Activated T-helper 17 cell treated with anti-CD3 and anti-CD28 coated beads, Interleukin-2, amount 50 U/mL, for 72 hours (primary cell): ENCODE measurements around the gene ANO2. TPM values are rescaled to one million over a fixed set of nuclear protein-coding genes. Genes with fewer than 3 reads are reported as not detected.
"Not testable (repeated sequence)": the region's sequence is repeated elsewhere in the genome, so short reads cannot be mapped to it uniquely, and the experiment has no call there.

ENCODE experiments used
- ATAC-seq: fragments of 150-1000 bp; cut with Tn5 transposase; replicated peaks from 2 replicates; pipeline ENCODE4 v1.10.0; 2021; ENCODE audit warnings: mild to moderate bottlenecking, moderate library complexity
- H3K27ac Mint-ChIP-seq: one replicate; pipeline ENCODE4 v1.8.0; 2022; ENCODE audit warnings: mixed read lengths
- H3K27me3 Mint-ChIP-seq: one replicate; pipeline ENCODE4 v1.8.0; 2022; ENCODE audit warnings: mixed read lengths
- H3K36me3 Mint-ChIP-seq: one replicate; pipeline ENCODE4 v1.8.0; 2022; ENCODE audit warnings: low read depth, mild to moderate bottlenecking, mixed read lengths
- H3K4me1 Mint-ChIP-seq: one replicate; pipeline ENCODE4 v1.8.0; 2022; ENCODE audit warnings: mixed read lengths
- H3K4me3 Mint-ChIP-seq: one replicate; pipeline ENCODE4 v1.8.0; 2022; ENCODE audit warnings: mild to moderate bottlenecking, mixed read lengths
- H3K9me3 Mint-ChIP-seq: one replicate; pipeline ENCODE4 v1.8.0; 2022; ENCODE audit warnings: mixed read lengths
- total RNA-seq, 2 donors: library from RNA; stranded (reverse); gene quantifications; one replicate each; pipeline ENCODE4 v1.2.3, GENCODE V29; 2022

Gene ANO2
- total RNA-seq, 2 donors from 2014 or later: not detected

DNA sequence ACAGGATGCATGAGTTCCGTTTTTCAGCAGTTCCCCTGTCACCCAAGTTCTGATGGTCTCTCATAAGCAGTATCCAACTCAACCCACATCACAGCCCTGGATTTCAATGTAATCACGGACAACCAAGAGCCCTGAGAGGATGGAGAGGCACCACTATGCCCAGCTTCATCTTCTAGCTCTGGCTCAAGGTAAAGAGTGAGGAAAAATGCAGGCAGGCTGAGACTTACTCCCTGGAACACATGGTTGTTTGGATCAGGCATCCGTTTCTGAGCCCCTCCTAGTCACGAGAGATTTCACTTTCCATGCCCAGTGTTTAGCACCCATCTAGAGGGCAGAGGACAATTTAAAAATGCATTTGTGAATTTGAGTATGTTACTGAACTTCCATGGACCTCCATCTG is 45.0 kb downstream of the ANO2 start:
- no peak overlapping the region for H3K4me3 Mint-ChIP-seq
- H3K36me3 Mint-ChIP-seq: no peaks in the 10 kb centered on the region
- no peak for ATAC-seq
- H3K4me1 Mint-ChIP-seq: no peaks in the 10 kb centered on the region
- peaks cover 25% of the 10 kb centered on the region for H3K27me3 Mint-ChIP-seq
- no peaks in the 10 kb centered on the region for H3K9me3 Mint-ChIP-seq
- no peak overlapping the region for H3K27ac Mint-ChIP-seq

- Mint-ChIP-seq H3K27ac (no peak overlapping the region), H3K4me3 (no peak overlapping the region), H3K27me3 (peaks cover 27% of the 10 kb centered on the region), H3K9me3 (no peaks in the 10 kb centered on the region), H3K36me3 (no peaks in the 10 kb centered on the region), H3K4me1 (no peaks in the 10 kb centered on the region)
- ATAC-seq: no peak
Measured at GRCh38 chr12:5899675-5900074, 45.4 kb downstream of the ANO2 start.

- Mint-ChIP-seq H3K27ac (no peak overlapping the region), H3K36me3 (no peaks in the 10 kb centered on the region), H3K4me3 (no peak overlapping the region), H3K27me3 (peaks cover 32% of the 10 kb centered on the region), H3K4me1 (no peaks in the 10 kb centered on the region), H3K9me3 (no peaks in the 10 kb centered on the region)
- no peak for ATAC-seq
Measured at GRCh38 chr12:5898874-5899273, 46.2 kb downstream of the ANO2 start.

DNA sequence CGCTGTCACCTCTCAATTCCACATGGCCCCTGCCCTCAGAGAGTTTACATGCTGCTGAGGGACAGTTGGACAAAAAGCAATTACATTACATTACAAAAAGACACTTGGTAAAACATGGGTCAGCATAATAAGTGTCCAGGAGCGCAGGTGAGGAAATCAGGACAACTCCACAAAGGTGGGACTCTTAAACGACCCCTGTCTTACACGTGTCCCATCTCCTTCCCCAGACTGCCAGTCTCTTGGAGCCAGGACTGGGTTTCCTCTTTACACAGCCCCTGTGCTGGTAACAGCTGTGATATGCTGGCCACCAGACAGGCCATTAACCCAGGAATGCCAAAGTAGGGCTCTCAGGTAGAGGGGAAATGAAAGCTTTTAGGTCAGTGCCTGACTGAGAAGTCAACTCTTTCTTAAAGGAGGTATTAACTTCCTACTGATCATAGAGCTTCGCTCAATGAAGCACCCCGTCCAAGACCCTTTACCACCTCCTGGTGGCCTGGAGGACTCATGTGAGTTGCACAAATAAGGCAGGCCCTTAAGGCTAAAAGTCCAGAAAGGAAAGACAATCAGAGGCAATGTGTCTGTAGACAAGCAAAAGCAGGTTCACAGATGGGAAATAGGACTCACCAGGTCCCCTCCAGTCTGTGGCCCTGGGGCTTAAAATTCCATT is 55.5 kb downstream of the ANO2 start:
- Mint-ChIP-seq H3K4me1 (no peaks in the 10 kb centered on the region), H3K36me3 (no peaks in the 10 kb centered on the region), H3K27ac (no peak overlapping the region), H3K27me3 (peaks cover 39% of the 10 kb centered on the region), H3K9me3 (no peaks in the 10 kb centered on the region), H3K4me3 (no peak overlapping the region)
- ATAC-seq: no peak

GRCh38 chr12:5888816-5889315 is 56.2 kb downstream of the ANO2 start:
- Mint-ChIP-seq H3K4me3 (no peak overlapping the region), H3K9me3 (no peaks in the 10 kb centered on the region)

DNA sequence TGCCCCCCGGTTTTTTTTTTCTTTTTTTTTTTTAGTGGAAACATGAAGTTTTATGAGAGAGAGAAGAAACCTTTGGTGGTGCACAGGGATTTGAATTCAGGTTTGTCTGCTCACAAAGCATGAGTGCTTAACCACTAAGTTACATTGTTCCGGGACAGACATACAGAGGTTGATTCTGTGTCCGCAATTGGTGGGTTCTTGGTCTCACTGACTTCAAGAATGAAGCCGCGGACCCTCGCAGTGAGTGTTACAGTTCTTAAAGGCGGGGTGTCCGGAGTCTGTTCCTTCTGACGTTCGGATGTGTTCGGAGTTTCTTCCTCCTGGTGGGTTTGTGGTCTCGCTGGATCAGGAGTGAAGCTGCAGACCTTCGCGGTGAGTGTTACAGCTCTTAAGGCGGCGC is 57.2 kb downstream of the ANO2 start:
- H3K4me1 Mint-ChIP-seq, H3K27ac Mint-ChIP-seq, ATAC-seq, H3K9me3 Mint-ChIP-seq, H3K36me3 Mint-ChIP-seq: not testable (repeated sequence)
- H3K4me3 Mint-ChIP-seq: peak overlapping the region; percentile 67
- peaks cover 34% of the 10 kb centered on the region for H3K27me3 Mint-ChIP-seq

More at GRCh38 chr12:5888816-5889315, 56.2 kb downstream of the ANO2 start:
- H3K27me3 Mint-ChIP-seq: peaks cover 33% of the 10 kb centered on the region
- H3K4me1 Mint-ChIP-seq: no peaks in the 10 kb centered on the region
- no peak for ATAC-seq
- H3K36me3 Mint-ChIP-seq: no peaks in the 10 kb centered on the region
- H3K27ac Mint-ChIP-seq: no peak overlapping the region

- H3K27ac Mint-ChIP-seq: no peak overlapping the region
- H3K4me1 Mint-ChIP-seq: no peaks in the 10 kb centered on the region
- no peak for ATAC-seq
- no peaks in the 10 kb centered on the region for H3K36me3 Mint-ChIP-seq
- no peaks in the 10 kb centered on the region for H3K9me3 Mint-ChIP-seq
- H3K27me3 Mint-ChIP-seq: peaks cover 38% of the 10 kb centered on the region
- H3K4me3 Mint-ChIP-seq: no peak overlapping the region
Measured at GRCh38 chr12:5884866-5885265, 60.2 kb downstream of the ANO2 start.

GRCh38 chr12:5884285-5884684 is 60.8 kb downstream of the ANO2 start:
- H3K4me1 Mint-ChIP-seq: no peaks in the 10 kb centered on the region
- no peak overlapping the region for H3K27ac Mint-ChIP-seq
- no peak for ATAC-seq
- H3K9me3 Mint-ChIP-seq: no peaks in the 10 kb centered on the region
- no peak overlapping the region for H3K4me3 Mint-ChIP-seq
- peaks cover 38% of the 10 kb centered on the region for H3K27me3 Mint-ChIP-seq
- no peaks in the 10 kb centered on the region for H3K36me3 Mint-ChIP-seq

DNA sequence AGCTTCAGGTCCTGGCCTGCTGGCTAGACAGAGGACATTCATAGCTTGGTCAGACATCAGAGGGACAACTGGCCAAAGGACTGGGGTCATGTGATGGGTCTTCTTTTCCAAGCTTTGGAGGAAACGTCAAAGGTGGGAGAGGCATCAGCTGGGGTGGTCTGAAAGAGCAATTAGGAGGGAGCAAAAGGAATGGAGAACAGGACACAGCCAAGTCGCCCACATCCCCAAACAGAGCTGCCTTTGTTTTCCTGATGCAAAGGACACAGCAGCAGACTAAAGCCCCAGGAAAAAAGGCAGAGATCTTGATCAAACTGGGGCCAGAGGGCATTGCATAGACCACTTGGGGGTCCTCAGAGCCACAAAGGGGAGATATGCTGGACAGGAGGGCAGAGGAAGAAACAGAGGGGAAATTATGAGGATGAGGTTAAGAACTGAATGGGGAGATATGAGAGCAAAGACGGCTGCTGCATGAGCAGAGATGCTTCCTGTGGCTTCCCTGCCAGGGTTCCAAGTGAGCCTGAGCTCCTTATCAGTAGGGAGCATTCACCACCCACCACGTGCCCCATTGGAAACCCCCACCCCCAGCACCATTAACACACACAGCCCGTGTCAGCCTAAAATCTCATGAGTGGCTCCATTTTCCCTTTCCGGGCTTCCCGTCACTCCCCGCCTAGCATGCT is 62.4 kb downstream of the ANO2 start:
- H3K36me3 Mint-ChIP-seq: no peaks in the 10 kb centered on the region
- H3K27ac Mint-ChIP-seq: no peak overlapping the region
- no peaks in the 10 kb centered on the region for H3K4me1 Mint-ChIP-seq
- H3K4me3 Mint-ChIP-seq: no peak overlapping the region
- H3K9me3 Mint-ChIP-seq: no peaks in the 10 kb centered on the region
- ATAC-seq: no peak
- H3K27me3 Mint-ChIP-seq: peaks cover 35% of the 10 kb centered on the region

DNA sequence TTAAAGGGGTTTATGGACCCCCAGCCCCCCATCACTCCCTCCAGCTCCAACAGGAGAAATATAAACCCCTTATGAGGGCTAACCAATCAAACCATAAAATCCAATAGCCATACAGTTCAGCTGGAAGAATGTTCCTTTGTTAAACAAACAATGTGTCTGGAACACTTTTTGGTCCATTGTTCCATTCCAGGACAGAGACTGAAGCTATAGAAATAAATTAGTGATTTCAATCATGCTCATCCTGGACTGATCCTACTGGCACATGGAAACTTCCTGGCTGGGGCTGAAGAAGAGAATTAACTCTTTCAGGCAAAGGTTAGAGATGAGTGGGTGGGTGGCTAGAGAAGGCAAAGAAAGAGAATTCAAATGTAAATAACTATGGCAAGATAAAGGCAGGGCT is 63.4 kb downstream of the ANO2 start:
- ATAC-seq: no peak
- peaks cover 36% of the 10 kb centered on the region for H3K27me3 Mint-ChIP-seq
- no peak overlapping the region for H3K4me3 Mint-ChIP-seq

DNA sequence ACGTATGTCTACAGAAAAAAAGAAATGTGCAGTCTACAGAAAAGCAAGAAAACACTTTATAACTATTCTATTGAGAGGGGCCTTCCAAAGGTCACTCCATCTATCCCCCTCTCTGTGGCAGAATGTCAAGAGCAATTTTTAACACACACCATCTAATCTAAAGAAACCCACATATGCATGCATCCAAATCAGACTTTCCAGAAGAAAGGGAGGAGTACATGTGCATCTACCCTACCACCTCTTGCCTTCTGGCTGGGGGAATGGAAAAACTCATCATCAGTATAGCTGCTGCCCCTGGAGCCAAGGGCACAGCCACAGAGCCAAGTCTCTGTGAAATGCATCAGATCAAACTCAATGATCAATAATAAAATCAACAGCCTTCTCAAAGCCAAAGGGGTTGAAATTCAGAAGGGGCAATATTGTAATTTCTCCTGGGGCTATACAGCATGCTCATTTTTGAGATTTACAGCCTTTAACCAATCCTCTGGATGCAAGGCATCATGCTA is 63.9 kb downstream of the ANO2 start:
- Mint-ChIP-seq H3K27ac (no peak overlapping the region), H3K27me3 (peaks cover 32% of the 10 kb centered on the region), H3K36me3 (no peaks in the 10 kb centered on the region), H3K4me1 (no peaks in the 10 kb centered on the region), H3K9me3 (no peaks in the 10 kb centered on the region), H3K4me3 (no peak overlapping the region)
- ATAC-seq: no peak

More for the DNA sequence above, 63.4 kb downstream of the ANO2 start:
- Mint-ChIP-seq H3K4me1 (no peaks in the 10 kb centered on the region), H3K27ac (no peak overlapping the region), H3K9me3 (no peaks in the 10 kb centered on the region), H3K36me3 (no peaks in the 10 kb centered on the region)

DNA sequence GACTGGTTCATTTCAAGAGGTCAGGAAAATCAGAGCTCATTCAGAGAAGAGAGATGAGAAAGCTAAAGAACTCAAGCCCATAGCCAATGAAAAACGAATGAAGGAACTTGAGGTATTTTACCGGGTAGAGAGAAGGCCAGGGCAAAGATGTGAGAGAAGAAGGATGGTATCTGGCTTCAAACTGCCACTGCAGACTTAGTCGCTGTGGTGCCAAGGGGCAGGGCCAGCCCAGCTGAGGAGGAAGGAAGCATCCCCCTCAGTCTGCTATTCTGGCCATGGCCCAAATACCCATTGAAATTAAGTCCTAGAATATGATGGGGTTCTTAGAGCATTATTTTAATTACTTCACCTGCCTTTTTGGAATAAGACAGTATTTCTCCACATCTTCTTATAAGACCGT is 69.2 kb downstream of the ANO2 start:
- Mint-ChIP-seq H3K9me3 (no peaks in the 10 kb centered on the region), H3K4me3 (no peak overlapping the region), H3K36me3 (no peaks in the 10 kb centered on the region), H3K27ac (no peak overlapping the region), H3K27me3 (peaks cover 13% of the 10 kb centered on the region), H3K4me1 (no peaks in the 10 kb centered on the region)
- no peak for ATAC-seq

GRCh38 chr12:5874514-5874913 is 70.5 kb downstream of the ANO2 start:
- Mint-ChIP-seq H3K9me3 (no peaks in the 10 kb centered on the region), H3K36me3 (no peaks in the 10 kb centered on the region), H3K27me3 (peaks cover 13% of the 10 kb centered on the region), H3K4me1 (no peaks in the 10 kb centered on the region), H3K27ac (no peak overlapping the region), H3K4me3 (no peak overlapping the region)
- ATAC-seq: no peak

- H3K4me3 Mint-ChIP-seq: no peak overlapping the region
- no peak overlapping the region for H3K27ac Mint-ChIP-seq
- no peaks in the 10 kb centered on the region for H3K36me3 Mint-ChIP-seq
- peaks cover 13% of the 10 kb centered on the region for H3K27me3 Mint-ChIP-seq
- H3K9me3 Mint-ChIP-seq: no peaks in the 10 kb centered on the region
- no peak for ATAC-seq
- no peaks in the 10 kb centered on the region for H3K4me1 Mint-ChIP-seq
Measured at GRCh38 chr12:5873281-5873919, 71.7 kb downstream of the ANO2 start.

DNA sequence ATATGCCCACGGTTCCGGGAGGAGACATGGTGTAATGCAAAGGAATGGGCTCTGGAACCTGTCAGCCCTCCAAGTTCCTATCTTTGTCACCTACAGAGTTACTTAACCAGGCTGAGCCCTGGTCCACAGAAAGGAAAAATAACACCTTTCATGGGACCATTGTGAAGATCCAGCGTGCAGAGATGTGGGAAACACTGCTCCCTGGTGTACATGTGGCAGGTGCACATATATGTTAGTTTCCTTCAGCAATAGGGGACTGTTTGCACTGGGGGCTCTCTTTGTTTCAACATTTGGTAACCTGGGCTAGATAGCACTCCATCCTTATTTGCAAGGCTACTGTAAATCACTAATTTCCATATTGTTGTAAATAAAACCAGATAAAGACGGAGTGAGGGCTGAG is 72.3 kb downstream of the ANO2 start:
- H3K27me3 Mint-ChIP-seq: peaks cover 13% of the 10 kb centered on the region
- H3K9me3 Mint-ChIP-seq: no peaks in the 10 kb centered on the region
- no peaks in the 10 kb centered on the region for H3K36me3 Mint-ChIP-seq
- H3K27ac Mint-ChIP-seq: no peak overlapping the region
- no peak for ATAC-seq
- H3K4me1 Mint-ChIP-seq: no peaks in the 10 kb centered on the region
- H3K4me3 Mint-ChIP-seq: no peak overlapping the region
